OCI-LY1 (cell line): ENCODE results near the gene RAB21.

Source experiments
- H2AFZ ChIP-seq: fragments of 200-600 bp; sonication (generic), shearing (Covaris generic); 2 replicates; pipeline ENCODE4 v1.6.0; 2014; ENCODE audit warnings: antibody characterized with exemption, mild to moderate bottlenecking, low read length
- H3F3A ChIP-seq: fragments of 200-600 bp; sonication (generic), shearing (Covaris generic); 2 replicates; pipeline ENCODE4 v1.6.0; 2014; ENCODE audit warnings: mild to moderate bottlenecking, antibody characterized with exemption, low read length, moderate library complexity; ENCODE audit not compliant: insufficient read depth
- H3K27ac ChIP-seq: fragments of 200-600 bp; sonication (generic); 2 replicates; pipeline ENCODE4 v1.5.1; 2014; ENCODE audit warnings: low read length, mixed run types, mild to moderate bottlenecking, low read depth; ENCODE audit not compliant: poor library complexity, severe bottlenecking
- H3K27me3 ChIP-seq: fragments of 200-600 bp; sonication (generic); 2 replicates; pipeline ENCODE4 v1.6.0; 2014; ENCODE audit warnings: antibody characterized with exemption, mild to moderate bottlenecking, low read length, moderate library complexity; ENCODE audit not compliant: insufficient read depth
- H3K36me3 ChIP-seq: fragments of 200-600 bp; sonication (generic); 2 replicates; pipeline ENCODE4 v1.6.1; 2014; ENCODE audit warnings: mild to moderate bottlenecking, antibody characterized with exemption, low read length, moderate library complexity, mixed read lengths; ENCODE audit not compliant: insufficient read depth
- H3K4me1 ChIP-seq: fragments of 200-600 bp; sonication (generic); 2 replicates; pipeline ENCODE4 v1.5.1; 2014; ENCODE audit warnings: mild to moderate bottlenecking, low read length, moderate library complexity; ENCODE audit not compliant: insufficient read depth, severe bottlenecking
- H3K4me2 ChIP-seq: fragments of 200-600 bp; sonication (generic), shearing (Covaris generic); 2 replicates; pipeline ENCODE4 v1.6.1; 2014; ENCODE audit warnings: low read length
- H3K4me3 ChIP-seq: fragments of 200-600 bp; sonication (generic); 2 replicates; pipeline ENCODE4 v1.5.1; 2014; ENCODE audit warnings: low read length, low read depth, mild to moderate bottlenecking, mixed read lengths; ENCODE audit not compliant: poor library complexity, severe bottlenecking
- H3K79me2 ChIP-seq: fragments of 200-600 bp; shearing (Covaris generic); 2 replicates; pipeline ENCODE4 v1.6.1; 2016; ENCODE audit warnings: mixed run types, low read length, mixed read lengths; ENCODE audit not compliant: insufficient read depth
- H3K9ac ChIP-seq: fragments of 200-600 bp; sonication (generic), shearing (Covaris generic); 2 replicates; pipeline ENCODE4 v1.6.1; 2014; ENCODE audit warnings: mild to moderate bottlenecking, low read length, mixed read lengths
- H3K9me2 ChIP-seq: fragments of 200-600 bp; sonication (generic), shearing (Covaris generic); 2 replicates; pipeline ENCODE4 v1.6.1; 2014; ENCODE audit warnings: low read depth, mild to moderate bottlenecking, low read length, mixed read lengths
- H3K9me3 ChIP-seq: fragments of 200-600 bp; shearing (Covaris generic); 2 replicates; pipeline ENCODE4 v1.6.1; 2014; ENCODE audit warnings: low read length, mixed read lengths
- H4K20me1 ChIP-seq: fragments of 200-600 bp; sonication (generic), shearing (Covaris generic); 2 replicates; pipeline ENCODE4 v1.6.0; 2016; ENCODE audit warnings: mild to moderate bottlenecking, low read length; ENCODE audit not compliant: insufficient read depth
- EZH2 ChIP-seq: fragments of 200-600 bp; sonication (generic), shearing (Covaris generic); IDR thresholded peaks from 2 replicates; pipeline ENCODE4 v1.8.0; 2017; ENCODE audit warnings: borderline replicate concordance, mixed run types, mild to moderate bottlenecking, antibody characterized with exemption, low read length, moderate library complexity, mixed read lengths
- TF ChIP-seq, protein P1 (sequence below): fragments of 200-600 bp; sonication (generic), shearing (Covaris generic); IDR thresholded peaks from 2 replicates; pipeline ENCODE4 v1.5.1; 2017; ENCODE audit warnings: mild to moderate bottlenecking, antibody characterized with exemption, low read length, moderate library complexity, mixed read lengths

RAB21 gene

DNA sequence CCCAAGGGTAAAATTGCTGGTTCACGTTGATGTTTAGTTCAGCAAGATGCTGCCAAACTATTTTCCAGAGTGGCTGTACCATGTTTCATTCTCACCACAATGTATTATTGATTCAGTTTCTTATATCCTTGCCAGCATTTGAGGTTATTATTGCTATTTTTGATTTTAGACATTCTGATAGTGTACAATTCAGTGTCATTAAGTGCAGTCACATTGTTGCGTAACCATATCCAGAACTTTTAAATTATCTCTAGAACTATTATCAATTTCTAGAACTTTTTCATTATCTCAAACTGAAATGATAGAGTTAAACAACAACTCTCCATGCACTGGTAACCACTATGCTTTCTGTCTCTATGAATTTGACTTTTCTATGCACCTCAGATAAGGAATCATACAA is 74.2 kb downstream of the RAB21 start:
- Histone ChIP-seq H3K9me3 (no peaks in the 10 kb centered on the region), H3F3A (no peaks in the 10 kb centered on the region), H3K4me2 (no peak overlapping the region), H3K27ac (no peak overlapping the region), H3K9me2 (no peaks in the 10 kb centered on the region), H3K4me3 (no peak overlapping the region), H3K27me3 (peaks cover 5% of the 10 kb centered on the region; the same call in 1 of the 2 replicates), H3K4me1 (no peaks in the 10 kb centered on the region), H2AFZ (no peak overlapping the region), H4K20me1 (no peaks in the 10 kb centered on the region), H3K9ac (no peak overlapping the region), H3K36me3 (no peaks in the 10 kb centered on the region), H3K79me2 (no peaks in the 10 kb centered on the region)
- TF ChIP-seq, protein P1, sequence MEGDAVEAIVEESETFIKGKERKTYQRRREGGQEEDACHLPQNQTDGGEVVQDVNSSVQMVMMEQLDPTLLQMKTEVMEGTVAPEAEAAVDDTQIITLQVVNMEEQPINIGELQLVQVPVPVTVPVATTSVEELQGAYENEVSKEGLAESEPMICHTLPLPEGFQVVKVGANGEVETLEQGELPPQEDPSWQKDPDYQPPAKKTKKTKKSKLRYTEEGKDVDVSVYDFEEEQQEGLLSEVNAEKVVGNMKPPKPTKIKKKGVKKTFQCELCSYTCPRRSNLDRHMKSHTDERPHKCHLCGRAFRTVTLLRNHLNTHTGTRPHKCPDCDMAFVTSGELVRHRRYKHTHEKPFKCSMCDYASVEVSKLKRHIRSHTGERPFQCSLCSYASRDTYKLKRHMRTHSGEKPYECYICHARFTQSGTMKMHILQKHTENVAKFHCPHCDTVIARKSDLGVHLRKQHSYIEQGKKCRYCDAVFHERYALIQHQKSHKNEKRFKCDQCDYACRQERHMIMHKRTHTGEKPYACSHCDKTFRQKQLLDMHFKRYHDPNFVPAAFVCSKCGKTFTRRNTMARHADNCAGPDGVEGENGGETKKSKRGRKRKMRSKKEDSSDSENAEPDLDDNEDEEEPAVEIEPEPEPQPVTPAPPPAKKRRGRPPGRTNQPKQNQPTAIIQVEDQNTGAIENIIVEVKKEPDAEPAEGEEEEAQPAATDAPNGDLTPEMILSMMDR = no peak
- TF ChIP-seq EZH2 = no peak

DNA sequence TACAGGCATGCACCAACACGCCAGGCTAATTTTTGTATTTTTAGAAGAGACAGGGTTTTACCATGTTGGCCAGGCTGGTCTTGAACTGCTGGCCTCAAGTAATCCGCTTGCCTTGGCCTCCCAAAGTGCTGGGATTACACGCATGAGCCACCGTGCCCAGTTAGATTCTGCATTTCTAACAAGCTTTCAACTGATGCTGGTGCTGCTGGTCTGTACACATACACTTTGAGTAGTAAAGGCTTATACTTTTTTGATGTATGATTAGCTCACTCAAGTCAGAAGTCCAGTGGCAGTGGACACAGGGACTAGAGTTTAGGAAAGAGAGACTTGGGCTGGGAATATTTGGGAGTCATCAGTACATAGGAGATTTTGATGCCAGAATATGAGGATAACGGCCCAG is 82.7 kb downstream of the RAB21 start:
- H3K27ac ChIP-seq = no peak overlapping the region
- TF ChIP-seq, protein P1 = no peak
- TF ChIP-seq EZH2 = no peak
- peaks cover 30% of the 10 kb centered on the region for H3K4me1 ChIP-seq
- no peak overlapping the region for H3K9ac ChIP-seq
- no peaks in the 10 kb centered on the region for H4K20me1 ChIP-seq
- no peaks in the 10 kb centered on the region for H3K9me2 ChIP-seq
- H3K4me3 ChIP-seq = no peak overlapping the region
- no peaks in the 10 kb centered on the region for H3K36me3 ChIP-seq
- H2AFZ ChIP-seq = no peak overlapping the region
- H3K27me3 ChIP-seq = no peaks in the 10 kb centered on the region
- no peaks in the 10 kb centered on the region for H3K9me3 ChIP-seq
- H3K4me2 ChIP-seq = no peak overlapping the region
- 0 out of 2 replicates have a peak, but pooled peaks cover 3% of the 10 kb centered on the region for H3F3A ChIP-seq
- H3K79me2 ChIP-seq = peaks cover 25% of the 10 kb centered on the region

DNA sequence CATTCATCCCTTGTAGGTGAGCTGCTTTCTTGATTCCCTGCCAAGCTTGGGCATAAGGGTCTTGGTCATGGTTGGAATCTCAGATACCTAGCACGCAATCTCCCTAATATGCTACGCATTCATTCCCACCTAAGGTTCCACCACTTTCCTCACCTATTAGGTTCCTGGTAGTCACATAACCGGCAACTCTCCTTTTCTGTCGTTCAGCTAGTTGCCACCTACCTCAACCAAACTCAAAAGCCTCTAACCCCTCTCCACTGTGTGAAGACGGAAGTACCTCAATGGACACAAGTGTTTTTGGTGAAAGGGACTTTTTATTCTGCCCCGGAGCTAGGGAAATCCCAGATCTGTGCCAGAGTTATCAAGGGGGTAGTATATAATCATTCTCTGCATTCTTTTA is 83.6 kb downstream of the RAB21 start:
- Histone ChIP-seq H3K4me2 (no peak overlapping the region), H3K36me3 (no peaks in the 10 kb centered on the region), H3K27ac (no peak overlapping the region), H3K4me3 (no peak overlapping the region), H3K9ac (no peak overlapping the region), H3K9me2 (no peaks in the 10 kb centered on the region), H3K9me3 (no peaks in the 10 kb centered on the region), H3K4me1 (peaks cover 30% of the 10 kb centered on the region), H3K79me2 (peaks cover 31% of the 10 kb centered on the region), H4K20me1 (no peaks in the 10 kb centered on the region), H3F3A (0 out of 2 replicates have a peak, but pooled peaks cover 3% of the 10 kb centered on the region), H3K27me3 (no peaks in the 10 kb centered on the region), H2AFZ (no peak overlapping the region)
- TF ChIP-seq, protein P1 = no peak
- no peak for TF ChIP-seq EZH2
